Fibroblast of skin of right biceps (primary cell): Measurements from ENCODE around the gene MTG1.
"Not testable (repeated sequence)": the region's sequence is repeated elsewhere in the genome, so short reads cannot be mapped to it uniquely, and the experiment has no call there.

Experiments
- DNase-seq: peaks from one replicate; pipeline ENCODE4 v3.0.0-alpha.2; 2013

MTG1 gene

GRCh38 chr10:133401981-133402725 lies 8.2 kb downstream of the MTG1 start:
- DNase-seq: no peak

DNA sequence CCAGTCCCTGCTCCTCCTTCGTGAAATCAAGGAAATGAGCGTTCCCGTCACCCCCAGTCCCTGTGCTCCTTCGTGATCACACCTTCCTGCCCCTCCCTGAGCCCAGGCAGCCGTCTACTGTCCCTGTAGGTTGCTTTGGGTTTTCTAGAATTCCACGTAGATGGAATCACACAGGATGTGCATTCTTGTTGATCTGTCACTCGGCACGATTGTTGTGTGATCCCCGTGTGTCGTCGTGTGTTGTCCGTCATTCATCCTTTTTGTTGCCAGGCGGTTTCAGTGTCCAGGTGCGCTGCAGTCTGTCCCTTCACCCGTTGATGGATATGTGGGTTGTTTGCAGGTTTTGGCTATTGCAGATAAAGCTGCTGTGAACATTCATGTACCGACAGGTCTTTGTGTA lies 9.4 kb downstream of the MTG1 start:
- no peak for DNase-seq

GRCh38 chr10:133403784-133404183 lies 9.8 kb downstream of the MTG1 start:
- no peak for DNase-seq

DNA sequence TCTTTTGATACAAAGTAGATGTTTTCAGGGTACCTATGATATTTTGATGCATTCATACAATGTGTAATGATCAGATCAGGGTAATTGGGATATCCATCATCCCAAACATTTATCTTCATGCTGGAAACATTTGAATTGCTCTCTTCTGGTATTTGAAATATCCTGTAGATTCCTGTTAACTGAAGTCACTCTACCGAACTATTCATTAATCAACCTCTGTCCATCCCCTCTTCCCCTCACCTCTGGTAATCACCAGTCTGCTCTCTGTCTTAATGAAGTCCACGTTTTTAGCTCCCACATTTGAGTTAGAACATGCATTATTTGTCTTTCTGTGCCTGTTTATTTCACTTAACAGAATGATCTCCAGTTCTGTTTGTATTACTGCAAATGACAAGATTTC lies 11.3 kb downstream of the MTG1 start:
- peak; percentile 47 for DNase-seq

DNA sequence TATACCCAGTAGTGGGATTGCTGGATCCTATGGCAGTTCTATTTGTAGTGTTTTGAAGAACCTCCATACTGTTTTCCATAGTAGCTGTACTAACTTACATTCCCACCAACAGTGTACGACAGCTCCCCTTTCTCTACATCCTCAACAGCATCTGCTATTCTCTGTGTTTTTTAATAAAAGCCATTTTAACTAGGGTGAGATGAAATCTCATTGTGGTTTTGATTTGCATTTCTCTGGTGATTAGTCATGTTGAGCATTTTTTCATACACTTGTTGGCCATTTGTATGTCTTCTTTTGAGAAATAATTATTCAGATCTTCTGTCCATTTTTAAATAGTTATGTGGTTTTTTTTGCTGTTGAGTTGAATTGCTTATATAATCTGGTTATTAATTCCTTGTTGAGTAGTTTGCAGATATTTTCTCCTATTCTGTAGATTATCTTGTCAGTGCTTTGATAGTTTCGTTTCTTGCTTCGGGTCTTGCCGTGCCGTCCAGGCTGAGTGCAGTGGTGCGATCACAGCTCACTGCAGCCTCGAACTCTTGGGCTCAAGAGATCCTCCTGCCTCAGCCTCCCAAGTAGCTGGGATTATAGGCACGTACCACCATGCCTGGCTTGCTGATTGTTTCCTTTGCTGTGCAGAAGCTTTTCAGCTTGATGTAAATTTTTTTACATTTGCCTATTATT lies 12.0 kb downstream of the MTG1 start:
- peak; percentile 60 for DNase-seq

DNA sequence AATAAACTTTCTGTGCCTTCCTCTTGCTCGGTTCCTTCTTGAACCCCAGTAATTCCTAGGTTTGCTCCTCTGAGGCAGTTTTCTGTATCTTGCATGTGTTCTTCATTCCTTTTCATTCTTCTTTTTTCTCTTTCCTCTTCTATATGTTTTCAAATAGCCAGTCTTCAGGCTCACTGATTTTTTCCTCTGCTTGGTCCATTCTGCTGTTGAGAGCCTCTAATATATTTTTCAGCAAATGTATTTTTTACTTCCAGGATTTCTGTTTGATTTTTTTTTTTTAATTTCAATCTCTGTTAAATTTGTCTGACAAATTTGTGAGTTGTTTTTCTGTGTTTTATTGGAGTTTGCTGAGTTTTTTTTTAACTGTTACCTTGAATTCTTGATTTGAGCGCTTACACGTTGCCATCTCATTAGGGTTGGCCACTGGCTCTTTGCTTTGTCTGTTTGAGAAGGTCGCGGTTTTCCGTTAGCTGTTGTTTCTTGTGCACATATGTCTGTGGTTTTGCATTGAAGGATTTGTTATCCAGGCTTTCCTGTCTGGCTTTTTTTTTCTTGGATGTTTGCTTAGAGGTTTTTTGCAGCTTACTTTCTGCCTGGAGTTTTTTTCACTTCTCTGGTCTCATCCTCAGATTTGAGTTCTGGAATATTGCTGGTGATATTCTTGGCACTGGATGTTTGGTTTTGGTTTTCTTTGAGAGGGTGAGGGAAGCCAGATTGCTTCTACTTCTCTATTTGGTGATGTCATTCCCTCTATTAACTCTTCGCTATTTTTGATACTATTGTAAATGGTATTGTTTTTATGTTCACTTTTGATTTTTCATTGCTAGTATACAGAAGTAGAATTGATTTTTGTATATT lies 17.8 kb downstream of the MTG1 start:
- DNase-seq: no peak

- DNase-seq: no peak
These were observed 18.4 kb downstream of the MTG1 start for GRCh38 chr10:133412381-133412711.

GRCh38 chr10:133414401-133414800 lies 20.4 kb downstream of the MTG1 start:
- DNase-seq: not testable (repeated sequence)

DNA sequence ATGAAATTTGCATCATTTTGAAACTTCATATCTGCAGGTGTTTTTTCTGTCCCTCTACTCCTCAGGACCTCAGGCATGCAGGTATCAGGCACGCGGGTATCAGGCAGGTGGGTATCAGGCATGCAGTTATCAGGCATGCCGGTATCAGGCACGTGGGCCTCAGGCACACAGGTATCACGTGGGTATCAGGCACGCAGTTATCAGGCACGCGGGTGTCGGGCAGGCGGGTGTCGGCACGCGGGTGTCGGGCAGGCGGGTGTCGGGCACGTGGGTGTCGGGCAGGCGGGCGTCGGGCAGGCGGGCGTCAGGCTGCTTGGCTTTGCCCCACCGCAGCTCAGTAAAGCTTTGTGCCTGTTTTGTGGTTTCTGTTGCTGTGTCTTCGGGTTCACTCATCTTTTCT lies 21.8 kb downstream of the MTG1 start:
- no peak for DNase-seq

DNA sequence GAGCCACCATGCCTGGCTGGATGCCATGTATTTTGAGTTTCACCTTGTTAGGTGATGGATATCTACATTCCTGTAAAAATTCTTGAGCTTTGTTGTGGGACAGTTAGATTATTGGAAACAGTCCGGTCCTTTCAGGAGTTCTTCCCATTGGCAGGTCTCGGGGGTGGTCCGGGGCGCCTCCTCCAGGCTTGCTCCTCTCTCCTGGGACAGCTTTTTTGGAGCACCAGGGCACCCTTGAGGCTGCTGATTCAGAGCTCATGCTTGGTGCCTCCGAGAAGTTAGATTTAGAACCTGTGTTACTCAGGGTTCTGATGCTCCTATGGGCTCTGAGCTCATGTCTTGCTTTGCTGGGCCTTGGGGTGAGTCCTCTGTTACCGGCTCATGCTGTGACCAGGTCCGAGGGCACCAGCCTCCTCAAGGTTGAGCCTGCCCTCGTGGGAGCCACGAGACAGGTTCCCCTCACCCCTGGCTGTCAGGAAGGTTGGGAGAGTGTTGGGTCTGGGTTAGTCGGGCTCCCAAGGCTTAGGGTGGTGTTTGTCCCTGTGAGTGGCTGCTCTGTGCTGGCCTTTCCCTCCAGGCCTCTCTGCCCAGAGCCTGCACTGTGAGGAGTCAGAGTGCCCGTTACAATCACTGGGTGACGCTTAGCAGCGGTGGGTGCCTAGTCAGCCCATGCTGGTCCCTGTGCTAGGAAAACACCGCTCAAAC lies 24.5 kb downstream of the MTG1 start:
- no peak for DNase-seq

DNA sequence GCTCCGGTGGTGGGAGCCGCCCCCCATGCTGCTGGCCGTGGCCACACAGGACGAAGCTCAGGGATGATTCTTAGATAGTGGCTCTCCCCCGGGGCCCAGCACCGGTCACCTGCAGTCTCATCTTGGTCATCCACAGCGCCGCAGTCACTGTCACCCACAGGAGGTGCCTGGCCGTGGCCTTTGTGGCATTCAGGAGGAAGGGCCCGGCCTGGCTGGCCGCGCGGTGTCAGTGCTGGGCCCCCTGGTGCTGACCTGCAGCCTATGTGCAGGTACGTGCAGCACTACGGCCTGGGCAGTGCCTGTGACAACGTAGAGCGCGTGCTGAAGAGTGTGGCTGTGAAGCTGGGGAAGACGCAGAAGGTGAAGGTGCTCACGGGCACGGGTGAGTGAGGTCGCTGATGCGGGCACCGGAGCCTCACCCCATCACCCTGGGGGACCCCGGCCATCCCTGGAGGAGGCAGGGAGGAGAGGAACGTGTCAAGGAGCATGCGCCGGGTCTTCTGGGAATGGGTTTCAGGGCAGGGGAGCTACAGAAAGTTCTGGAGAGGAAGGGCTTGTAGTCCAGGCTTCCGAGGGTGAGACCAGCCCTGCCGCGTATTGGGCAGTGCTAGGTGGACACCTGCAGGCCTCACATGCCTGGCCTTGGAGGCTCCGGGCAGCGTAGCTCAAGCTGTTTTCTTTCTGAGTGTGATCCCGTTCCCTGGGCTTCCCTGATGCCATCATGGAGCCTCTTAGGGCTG lies 25.4 kb downstream of the MTG1 start:
- no peak for DNase-seq

- no peak for DNase-seq
These were observed 26.1 kb downstream of the MTG1 start for GRCh38 chr10:133420028-133420427.

GRCh38 chr10:133420579-133420978 lies 26.6 kb downstream of the MTG1 start:
- DNase-seq: no peak

DNA sequence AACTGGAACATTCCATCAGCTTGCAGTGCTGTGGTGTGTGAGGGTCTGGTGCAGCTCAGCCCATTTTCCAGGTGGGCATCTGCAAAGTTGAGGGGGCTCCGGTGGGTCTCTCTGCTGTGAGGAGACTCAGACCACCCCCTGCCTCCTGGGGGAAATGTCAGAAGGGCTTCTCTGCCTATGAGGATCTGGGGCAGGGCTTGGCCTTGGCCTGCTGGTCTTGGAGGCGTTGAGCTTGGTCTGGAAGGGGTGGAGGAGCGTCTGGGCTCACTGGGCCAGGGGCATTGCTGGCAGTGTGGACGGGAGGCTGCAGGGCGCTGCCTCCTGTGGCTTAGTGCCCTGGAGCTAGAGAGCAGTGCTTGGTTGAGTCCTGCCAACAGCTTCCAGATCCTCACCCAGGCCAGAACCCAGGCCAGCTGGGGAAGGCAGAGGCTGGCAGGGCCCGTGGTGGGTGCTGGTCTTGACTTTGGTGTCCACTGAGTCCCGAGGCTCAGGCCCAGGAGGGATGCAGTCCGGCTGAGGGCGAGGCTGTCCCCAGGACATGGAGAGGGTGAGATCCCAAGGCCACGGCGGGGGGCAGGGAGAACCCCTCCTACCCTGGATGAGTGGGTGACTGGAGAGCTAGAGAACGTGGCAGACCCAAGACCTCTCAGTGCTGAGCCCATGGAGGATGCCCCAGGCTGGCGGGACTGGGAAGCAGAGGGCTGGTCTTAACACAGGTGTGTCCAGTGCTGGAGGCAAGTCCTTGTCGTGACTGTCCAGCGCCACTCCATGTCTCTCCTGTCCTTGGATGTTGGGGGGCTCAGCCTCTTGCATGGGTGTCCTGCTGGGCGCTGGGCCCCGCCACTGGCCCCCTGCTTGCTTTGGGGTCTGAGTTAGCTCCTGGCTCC lies 27.6 kb downstream of the MTG1 start:
- no peak for DNase-seq

DNA sequence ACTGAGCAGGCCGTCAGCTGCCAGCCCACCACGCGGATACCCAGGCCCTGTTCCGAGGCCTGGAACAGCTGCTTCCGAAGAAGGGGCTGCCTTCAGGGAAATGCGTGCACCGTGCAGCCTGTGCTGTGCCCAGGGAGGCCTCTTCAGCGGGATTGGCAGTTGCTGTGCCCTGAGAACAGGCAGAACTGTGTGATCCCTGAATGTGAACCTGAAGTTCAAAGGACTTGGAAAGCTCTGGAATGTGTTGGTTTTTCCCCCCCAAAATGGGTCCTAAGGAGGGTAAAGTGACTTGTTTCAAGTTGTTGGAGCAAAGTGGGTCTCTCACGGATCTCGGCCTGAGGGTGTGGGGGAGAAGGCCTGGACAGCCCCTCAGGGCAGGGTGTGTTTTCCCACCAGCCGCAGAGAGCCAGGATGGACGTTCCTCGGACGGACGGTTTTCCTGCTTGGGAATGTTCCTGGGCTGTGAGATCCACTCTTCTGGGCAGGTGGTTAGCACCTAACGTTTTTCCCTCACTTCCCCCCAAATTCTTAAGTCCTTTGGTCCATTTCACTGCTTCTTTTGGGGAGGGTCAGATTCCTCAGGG lies 28.4 kb downstream of the MTG1 start:
- no peak for DNase-seq

DNA sequence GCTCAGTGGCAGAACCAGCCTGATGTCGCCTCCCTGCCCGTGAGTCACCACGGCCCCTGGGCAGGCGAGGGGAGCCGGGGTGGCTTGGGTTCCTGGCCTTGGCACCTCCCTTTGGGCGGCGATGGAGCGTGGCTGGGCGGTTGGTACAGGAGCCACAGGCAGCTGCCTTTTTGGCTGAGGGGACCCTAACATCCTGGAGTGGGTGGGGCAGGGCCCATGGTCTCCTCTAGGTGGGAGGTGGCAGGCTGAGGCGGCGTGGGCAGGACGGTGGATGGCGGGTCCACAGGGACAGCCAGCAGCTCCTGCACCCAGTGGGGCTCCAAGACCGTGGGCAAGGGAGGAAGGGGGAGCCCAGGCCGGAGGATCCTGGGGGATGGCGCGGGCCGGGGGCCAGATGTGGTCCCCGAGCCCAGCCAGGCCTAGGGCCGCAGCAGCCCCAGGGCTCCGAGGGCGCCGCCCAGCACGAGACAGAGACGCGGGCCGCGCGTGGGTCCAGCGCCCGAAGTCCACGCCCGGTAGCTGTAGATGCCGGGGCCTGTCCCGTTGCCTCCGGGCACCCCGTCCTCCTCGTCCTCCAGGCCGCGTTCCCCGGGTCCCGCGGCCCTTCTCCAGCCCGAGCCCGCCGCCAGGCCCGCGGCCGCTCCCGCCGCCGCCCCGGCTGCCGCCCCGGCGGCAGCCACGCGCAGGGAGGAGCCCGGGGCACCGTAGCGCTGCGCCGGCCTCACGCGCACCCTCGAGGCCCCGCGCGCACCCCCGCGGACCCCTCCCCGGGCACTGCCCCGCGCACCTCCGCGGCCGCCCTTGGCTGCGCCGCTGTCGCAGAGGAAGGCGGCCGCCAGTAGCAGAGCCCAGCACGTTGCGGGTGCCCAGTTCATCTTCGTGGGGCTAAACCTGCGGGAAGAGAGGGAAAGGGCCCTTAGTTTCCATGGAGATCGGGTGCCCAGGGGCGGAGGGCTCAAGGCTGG lies 29.1 kb downstream of the MTG1 start:
- DNase-seq: no peak

DNA sequence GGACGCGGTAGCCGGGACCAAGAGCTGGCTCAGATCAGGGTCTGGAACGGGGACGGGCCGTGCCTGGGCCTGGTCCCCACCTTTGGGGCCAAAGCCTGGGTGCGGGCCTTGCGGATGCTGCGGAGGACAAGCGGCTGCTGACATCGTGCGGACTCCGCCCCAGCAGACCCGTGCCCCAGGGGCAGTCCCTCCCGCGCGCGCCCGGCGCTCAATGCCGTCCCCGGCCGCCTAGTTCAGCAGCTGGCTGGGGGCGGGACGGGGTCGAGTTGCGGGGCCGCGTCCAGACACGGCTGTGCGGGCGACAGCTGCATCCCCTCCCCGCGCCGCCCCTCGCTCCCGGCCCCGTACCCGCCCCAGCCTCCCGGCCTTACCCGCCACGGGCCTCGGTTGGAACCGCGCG lies 30.1 kb downstream of the MTG1 start:
- DNase-seq: not testable (repeated sequence)

GRCh38 chr10:133424601-133425000 lies 30.6 kb downstream of the MTG1 start, which contains the start of gene SPRN:
Gene SPRN, minus strand, starts transcription at chr10:133424625. Its CDS starts 944 bp downstream, at chr10:133423681.
- DNase-seq: not testable (repeated sequence)

DNA sequence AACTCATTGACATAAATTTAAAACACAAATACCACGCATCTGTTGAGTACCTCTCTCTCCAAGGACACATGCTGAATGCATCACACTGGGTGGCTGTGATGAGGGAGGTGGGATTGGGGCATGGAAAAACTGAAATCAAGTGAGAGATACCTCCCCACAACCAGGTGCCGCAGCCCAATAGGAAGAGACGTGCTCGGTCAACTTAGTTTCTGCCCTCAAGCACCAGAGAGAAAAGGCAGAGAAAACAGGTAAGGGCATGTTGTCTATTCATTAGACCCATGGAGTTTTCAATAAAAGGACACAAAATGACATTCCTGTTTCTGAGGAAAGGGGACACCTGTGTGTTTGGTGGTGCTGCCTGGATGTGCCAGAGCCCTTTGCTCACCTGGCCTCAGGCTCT lies 35.6 kb downstream of the MTG1 start:
- DNase-seq: not testable (repeated sequence)
